A673 (cell line): ENCODE data around the gene VSIR. TPM values are rescaled to one million over a fixed set of nuclear protein-coding genes. Genes with fewer than 3 reads are reported as not detected.

Source experiments
- BruUV-seq: library from RNA; stranded (reverse); fragments of 400-500 nt; replicated peaks from 2 replicates; lab custom pipeline; 2021; lab: Mats Ljungman, UMichigan
- CTCF ChIA-PET: fragments of 300-600 bp; sonication (Branson Sonifier 250); formaldehyde crosslinking; loops from one replicate; lab custom pipeline; 2022; ENCODE audit warnings: antibody characterized with exemption; lab: Charles Lee
- POLR2A ChIA-PET: fragments of 300-600 bp; sonication (Branson Sonifier 250); formaldehyde crosslinking; loops from one replicate; lab custom pipeline; 2022; ENCODE audit warnings: antibody characterized with exemption; ENCODE audit not compliant: low non-redundant PET; lab: Charles Lee
- DNase-seq: peaks from one replicate; pipeline ENCODE4 v3.0.0-alpha.2; 2015; ENCODE audit warnings: low spot score
- H3K27ac ChIP-seq: fragments of 200-600 bp; sonication (generic); 2 replicates; pipeline ENCODE4 v1.5.1; 2016; ENCODE audit warnings: mixed run types, low read depth, mild to moderate bottlenecking, mixed read lengths, antibody characterized with exemption, low read length; ENCODE audit not compliant: poor library complexity, severe bottlenecking
- H3K27me3 ChIP-seq: fragments of 200-600 bp; sonication (generic); replicated peaks from 2 replicates; pipeline ENCODE4 v1.6.1; 2017; ENCODE audit warnings: mixed run types, low read depth, mild to moderate bottlenecking, mixed read lengths, antibody characterized with exemption, low read length; ENCODE audit not compliant: insufficient read depth, poor library complexity
- H3K36me3 ChIP-seq: fragments of 200-600 bp; sonication (generic); 2 replicates; pipeline ENCODE4 v1.6.1; 2016; ENCODE audit warnings: mixed run types, mild to moderate bottlenecking, mixed read lengths, antibody characterized with exemption, low read length; ENCODE audit not compliant: insufficient read depth, poor library complexity, severe bottlenecking
- H3K4me1 ChIP-seq: fragments of 200-600 bp; sonication (generic); 2 replicates; pipeline ENCODE4 v1.6.1; 2017; ENCODE audit warnings: mixed run types, mild to moderate bottlenecking, mixed read lengths, antibody characterized with exemption, low read length; ENCODE audit not compliant: insufficient read depth, poor library complexity, severe bottlenecking
- H3K4me3 ChIP-seq: fragments of 200-600 bp; sonication (generic); 2 replicates; pipeline ENCODE4 v1.5.1; 2016; ENCODE audit warnings: low read depth, mixed run types, mild to moderate bottlenecking, mixed read lengths, low read length; ENCODE audit not compliant: poor library complexity, severe bottlenecking
- H3K9me3 ChIP-seq: fragments of 200-600 bp; sonication (generic); 2 replicates; pipeline ENCODE4 v1.6.1; 2016; ENCODE audit warnings: mixed run types, low read depth, mild to moderate bottlenecking, mixed read lengths, antibody characterized with exemption, low read length; ENCODE audit not compliant: poor library complexity, severe bottlenecking
- CTCF ChIP-seq: fragments of 300-800, 200-600 bp; sonication (generic); conservative IDR thresholded peaks from 2 replicates; pipeline ENCODE4 v1.5.1; 2017; ENCODE audit warnings: low read depth, mild to moderate bottlenecking, antibody characterized with exemption, low read length, moderate library complexity, mixed read lengths
- EZH2 ChIP-seq: fragments of 200-600 bp; sonication (generic); IDR thresholded peaks from 2 replicates; pipeline ENCODE4 v1.6.1; 2017; ENCODE audit warnings: borderline replicate concordance, low read depth, mild to moderate bottlenecking, mixed read lengths, antibody characterized with exemption, low read length; ENCODE audit not compliant: poor library complexity, severe bottlenecking
- intact Hi-C: fragments of 100-400 bp; cut with micrococcal nuclease; formaldehyde crosslinking; loops from one replicate; pipeline ENCODE4 v1.10.0; 2022; ENCODE audit not compliant: unreplicated experiment
- total RNA-seq: library from RNA; stranded (reverse); gene quantifications from 2 replicates; pipeline ENCODE4 v1.2.3, GENCODE V29; 2021

Gene VSIR
- total RNA-seq, 1 experiment from 2014 or later, result not detected

- TF ChIP-seq EZH2, result no peak
- no peak for TF ChIP-seq CTCF
- CTCF ChIA-PET, result no interaction called here
Observed at GRCh38 chr10:71741029-71741428, 32.3 kb downstream of the VSIR start.

GRCh38 chr10:71740069-71740653, 33.2 kb downstream of the VSIR start:
- CTCF ChIA-PET, result no interaction called here
- Histone ChIP-seq H3K4me3 (no peak overlapping the region), H3K4me1 (no peaks in the 10 kb centered on the region), H3K27ac (no peak overlapping the region), H3K36me3 (peaks cover 3% of the 10 kb centered on the region), H3K9me3 (no peaks in the 10 kb centered on the region), H3K27me3 (no peaks in the 10 kb centered on the region)
- intact Hi-C loops, result no loop called here
- no peak for DNase-seq
- POLR2A ChIA-PET, result interaction anchor here (0.7 kb wide), 1 partner anchor 488 kb away, joined by 3 read pairs; no protein-coding TSS in a partner anchor
- no TSS peak for BruUV-seq
- no peak for TF ChIP-seq CTCF

More at GRCh38 chr10:71741029-71741428, 32.3 kb downstream of the VSIR start:
- intact Hi-C loops, result no loop called here
- Histone ChIP-seq H3K4me1 (no peaks in the 10 kb centered on the region), H3K4me3 (no peak overlapping the region), H3K36me3 (peaks cover 3% of the 10 kb centered on the region), H3K27ac (no peak overlapping the region), H3K27me3 (no peaks in the 10 kb centered on the region), H3K9me3 (no peaks in the 10 kb centered on the region)
- POLR2A ChIA-PET, result no interaction called here
- DNase-seq, result no peak
- no TSS peak for BruUV-seq

GRCh38 chr10:71739358-71739900, 33.9 kb downstream of the VSIR start:
- intact Hi-C loops, result no loop called here
- Histone ChIP-seq H3K36me3 (peaks cover 3% of the 10 kb centered on the region), H3K4me1 (no peaks in the 10 kb centered on the region), H3K27me3 (no peaks in the 10 kb centered on the region), H3K4me3 (no peak overlapping the region), H3K27ac (no peak overlapping the region), H3K9me3 (no peaks in the 10 kb centered on the region)
- no peak for TF ChIP-seq EZH2
- TF ChIP-seq CTCF, result no peak
- ChIA-PET CTCF (no interaction called here), POLR2A (interaction anchor here (0.7 kb wide), 1 partner anchor 489 kb away, joined by 3 read pairs; no protein-coding TSS in a partner anchor)
- no TSS peak for BruUV-seq
- no peak for DNase-seq
